ENCODE results near the gene SUPT7L.
A peak's percentile ranks its signal among the peaks of the same experiment; 100 is the strongest.

SUPT7L gene

GRCh38 chr2:27624943-27625342 lies 38.5 kb downstream of the SUPT7L start:
- Histone ChIP-seq H3K9ac (ENCODE audit: low read length) (no peak overlapping the region), H3K36me3 (ENCODE audit: insufficient read depth, low read length) (peaks cover 42% of the 10 kb centered on the region; the same call in 1 of the 2 replicates), H3K27me3 (ENCODE audit: insufficient read depth, low read length) (no peaks in the 10 kb centered on the region), H3K4me2 (ENCODE audit: low read length) (no peak overlapping the region), H3K4me3 (ENCODE audit: low read depth, low read length, poor library complexity, severe bottlenecking) (no peak overlapping the region), H3F3A (ENCODE audit: insufficient read depth, low read length) (no peaks in the 10 kb centered on the region), H3K27ac (ENCODE audit: low read depth, low read length, poor library complexity, severe bottlenecking) (no peak overlapping the region), H2AFZ (ENCODE audit: low read length) (no peak overlapping the region), H3K9me3 (ENCODE audit: low read length) (no peaks in the 10 kb centered on the region), H3K4me1 (ENCODE audit: insufficient read depth, low read length, severe bottlenecking) (peaks cover 26% of the 10 kb centered on the region), H3K79me2 (ENCODE audit: insufficient read depth, low read length) (peaks cover 9% of the 10 kb centered on the region), H3K9me2 (ENCODE audit: low read depth, low read length) (no peaks in the 10 kb centered on the region), H4K20me1 (ENCODE audit: insufficient read depth, low read length) (no peaks in the 10 kb centered on the region)
- TF ChIP-seq CTCF (IDR thresholded peaks at IDR 0.05; ENCODE audit: low read length) (no peak), EZH2 (IDR thresholded peaks at IDR 0.05; ENCODE audit: borderline replicate concordance, low read length) (no peak)

- Histone ChIP-seq H2AFZ (ENCODE audit: low read length) (no peak overlapping the region), H3K9me3 (ENCODE audit: low read length) (no peaks in the 10 kb centered on the region), H3K9me2 (ENCODE audit: low read depth, low read length) (no peaks in the 10 kb centered on the region), H3K27ac (ENCODE audit: low read depth, low read length, poor library complexity, severe bottlenecking) (no peak overlapping the region), H3F3A (ENCODE audit: insufficient read depth, low read length) (no peaks in the 10 kb centered on the region), H3K4me2 (ENCODE audit: low read length) (no peak overlapping the region), H3K4me3 (ENCODE audit: low read depth, low read length, poor library complexity, severe bottlenecking) (no peak overlapping the region), H3K27me3 (ENCODE audit: insufficient read depth, low read length) (no peaks in the 10 kb centered on the region), H3K79me2 (ENCODE audit: insufficient read depth, low read length) (no peaks in the 10 kb centered on the region), H4K20me1 (ENCODE audit: insufficient read depth, low read length) (no peaks in the 10 kb centered on the region), H3K9ac (ENCODE audit: low read length) (no peak overlapping the region), H3K4me1 (ENCODE audit: insufficient read depth, low read length, severe bottlenecking) (peaks cover 14% of the 10 kb centered on the region), H3K36me3 (ENCODE audit: insufficient read depth, low read length) (peaks cover 58% of the 10 kb centered on the region; the same call in 1 of the 2 replicates)
- no peak for TF ChIP-seq EZH2 (IDR thresholded peaks at IDR 0.05; ENCODE audit: borderline replicate concordance, low read length)
- no peak for TF ChIP-seq CTCF (IDR thresholded peaks at IDR 0.05; ENCODE audit: low read length)
Measured at GRCh38 chr2:27622921-27623384, 40.5 kb downstream of the SUPT7L start.

GRCh38 chr2:27621524-27621923 lies 41.9 kb downstream of the SUPT7L start:
- Histone ChIP-seq H2AFZ (ENCODE audit: low read length) (no peak overlapping the region), H3K36me3 (ENCODE audit: insufficient read depth, low read length) (peaks cover 72% of the 10 kb centered on the region)

More at GRCh38 chr2:27621524-27621923, 41.9 kb downstream of the SUPT7L start:
- no peak overlapping the region for H3K27ac ChIP-seq (ENCODE audit: low read depth, low read length, poor library complexity, severe bottlenecking)
- H3K9me2 ChIP-seq (ENCODE audit: low read depth, low read length) = no peaks in the 10 kb centered on the region
- peak; percentile 7; the same call in 1 of the 2 replicates for TF ChIP-seq CTCF (IDR thresholded peaks at IDR 0.05; ENCODE audit: low read length)
- TF ChIP-seq EZH2 (IDR thresholded peaks at IDR 0.05; ENCODE audit: borderline replicate concordance, low read length) = no peak
- no peaks in the 10 kb centered on the region for H3F3A ChIP-seq (ENCODE audit: insufficient read depth, low read length)
- no peaks in the 10 kb centered on the region for H3K9me3 ChIP-seq (ENCODE audit: low read length)
- H3K4me2 ChIP-seq (ENCODE audit: low read length) = no peak overlapping the region
- no peaks in the 10 kb centered on the region for H3K4me1 ChIP-seq (ENCODE audit: insufficient read depth, low read length, severe bottlenecking)
- H3K4me3 ChIP-seq (ENCODE audit: low read depth, low read length, poor library complexity, severe bottlenecking) = no peak overlapping the region
- no peaks in the 10 kb centered on the region for H4K20me1 ChIP-seq (ENCODE audit: insufficient read depth, low read length)
- no peak overlapping the region for H3K9ac ChIP-seq (ENCODE audit: low read length)
- H3K27me3 ChIP-seq (ENCODE audit: insufficient read depth, low read length) = no peaks in the 10 kb centered on the region
- H3K79me2 ChIP-seq (ENCODE audit: insufficient read depth, low read length) = no peaks in the 10 kb centered on the region
